WTC11 (cell line): Measurements from ENCODE around the gene OR1L8. TPM values are rescaled to one million over a fixed set of nuclear protein-coding genes. Genes with fewer than 3 reads are reported as not detected.

Source experiments
- ATAC-seq: fragments of 200-7000 bp; cut with Tn5 transposase; 2 replicates; pipeline ENCODE4 v1.10.0; 2021; ENCODE audit warnings: mild to moderate bottlenecking, moderate library complexity
- CTCF ChIA-PET: fragments of 300-600 bp; sonication (Branson Sonifier 250); formaldehyde crosslinking; loops from one replicate; lab custom pipeline; 2021; ENCODE audit warnings: antibody characterized with exemption; lab: Charles Lee
- POLR2A ChIA-PET: fragments of 350-600 bp; sonication (Branson Sonifier 250); formaldehyde crosslinking; loops from one replicate; lab custom pipeline; 2021; ENCODE audit warnings: antibody characterized with exemption; lab: Charles Lee
- DNase-seq: peaks from one replicate; pipeline ENCODE4 v3.0.0; 2021; ENCODE audit warnings: low spot score
- H3K27ac Mint-ChIP-seq: 2 replicates; pipeline ENCODE4 v1.8.0; 2021; ENCODE audit warnings: mixed read lengths
- H3K27me3 Mint-ChIP-seq: 2 replicates; pipeline ENCODE4 v1.8.0; 2021; ENCODE audit warnings: low read depth, mild to moderate bottlenecking, moderate library complexity, mixed read lengths
- H3K36me3 Mint-ChIP-seq: 2 replicates; pipeline ENCODE4 v1.8.0; 2021; ENCODE audit warnings: mixed read lengths
- H3K4me1 Mint-ChIP-seq: 2 replicates; pipeline ENCODE4 v1.8.0; 2022; ENCODE audit warnings: mixed read lengths
- H3K4me3 Mint-ChIP-seq: 2 replicates; pipeline ENCODE4 v1.8.0; 2021; ENCODE audit warnings: mild to moderate bottlenecking, moderate library complexity, mixed read lengths
- H3K9me3 Mint-ChIP-seq: 2 replicates; pipeline ENCODE4 v1.8.0; 2021; ENCODE audit warnings: mixed read lengths
- AFF4 ChIP-seq: sonication (generic); formaldehyde crosslinking; IDR thresholded peaks from 2 replicates; pipeline ENCODE4 v1.8.1; 2023; ENCODE audit warnings: mild to moderate bottlenecking, missing genetic modification reagents, borderline replicate concordance
- ATF3 ChIP-seq: sonication (generic); formaldehyde crosslinking; conservative IDR thresholded peaks from 2 replicates; pipeline ENCODE4 v1.8.1; 2022; ENCODE audit warnings: mild to moderate bottlenecking, missing genetic modification reagents
- CDX4 ChIP-seq: fragments of 250-450 bp; sonication (Bioruptor Pico); IDR thresholded peaks from 2 replicates; pipeline ENCODE4 v1.9.0; 2021; ENCODE audit warnings: moderate library complexity, mild to moderate bottlenecking, inconsistent platforms, borderline replicate concordance
- E2F1 ChIP-seq: sonication (generic); formaldehyde crosslinking; IDR thresholded peaks from 2 replicates; pipeline ENCODE4 v1.8.0; 2022; ENCODE audit warnings: mild to moderate bottlenecking, missing genetic modification reagents
- E2F5 ChIP-seq: sonication (generic); formaldehyde crosslinking; IDR thresholded peaks from 2 replicates; pipeline ENCODE4 v1.8.1; 2022; ENCODE audit warnings: mild to moderate bottlenecking, moderate library complexity, missing genetic modification reagents
- FOXK1 ChIP-seq: sonication (generic); formaldehyde crosslinking; IDR thresholded peaks from 2 replicates; pipeline ENCODE4 v1.8.0; 2022; ENCODE audit warnings: mild to moderate bottlenecking, moderate library complexity, missing genetic modification reagents
- FOXP4 ChIP-seq: sonication (generic); formaldehyde crosslinking; IDR thresholded peaks from 2 replicates; pipeline ENCODE4 v1.8.0; 2022; ENCODE audit warnings: mild to moderate bottlenecking, missing genetic modification reagents
- SMAD4 ChIP-seq: sonication (generic); formaldehyde crosslinking; IDR thresholded peaks from 2 replicates; pipeline ENCODE4 v1.8.0; 2022; ENCODE audit warnings: mild to moderate bottlenecking, missing genetic modification reagents
- STAT6 ChIP-seq: sonication (generic); formaldehyde crosslinking; conservative IDR thresholded peaks from 2 replicates; pipeline ENCODE4 v1.8.1; 2023; ENCODE audit warnings: mild to moderate bottlenecking, low read depth, missing genetic modification reagents, moderate library complexity
- TP53 ChIP-seq: sonication (generic); formaldehyde crosslinking; IDR thresholded peaks from 2 replicates; pipeline ENCODE4 v1.8.1; 2023; ENCODE audit warnings: mild to moderate bottlenecking, missing genetic modification reagents
- ZNF121 ChIP-seq: sonication (generic); formaldehyde crosslinking; IDR thresholded peaks from 2 replicates; pipeline ENCODE4 v1.8.0; 2023; ENCODE audit warnings: missing genetic modification reagents
- ZNF425 ChIP-seq: fragments of 250-450 bp; sonication (Bioruptor Pico); conservative IDR thresholded peaks from 2 replicates; pipeline ENCODE4 v1.9.0; 2021; ENCODE audit warnings: mild to moderate bottlenecking
- total RNA-seq: library from RNA; stranded (reverse); gene quantifications from 3 replicates; pipeline ENCODE4 v1.2.3, GENCODE V29; 2021

Gene OR1L8
- total RNA-seq, 1 experiment from 2014 or later = not detected

GRCh38 chr9:122605691-122606090, 22.5 kb upstream of the OR1L8 start (continued):
- TF ChIP-seq AFF4 (CRISPR knock-in tag) (no peak), FOXK1 (no peak), E2F5 (CRISPR knock-in tag) (no peak), ZNF121 (CRISPR knock-in tag) (no peak), SMAD4 (CRISPR knock-in tag) (no peak)

- no peak for DNase-seq
- Mint-ChIP-seq H3K4me3 (no peak overlapping the region), H3K4me1 (no peaks in the 10 kb centered on the region), H3K9me3 (peaks cover 57% of the 10 kb centered on the region), H3K27ac (no peak overlapping the region), H3K27me3 (no peaks in the 10 kb centered on the region; the same call in 1 of the 2 replicates)
- ChIA-PET CTCF (no interaction called here), POLR2A (no interaction called here)
- no peak for ATAC-seq
- TF ChIP-seq STAT6 = no peak
- no peak for TF ChIP-seq TP53 (CRISPR knock-in tag)
- TF ChIP-seq FOXP4 (CRISPR knock-in tag) = no peak
- no peak for TF ChIP-seq ATF3
- no peak for TF ChIP-seq CDX4 (CRISPR knock-in tag)
- no peak for TF ChIP-seq ZNF425 (CRISPR knock-in tag)
- no peak for TF ChIP-seq E2F5 (CRISPR knock-in tag)
- TF ChIP-seq E2F1 (CRISPR knock-in tag) = no peak
- TF ChIP-seq, all 79 proteins: peak for 0
- peaks cover 24% of the 10 kb centered on the region for H3K36me3 Mint-ChIP-seq
These were observed 2.8 kb downstream of the OR1L8 start for GRCh38 chr9:122580360-122580759.
